Subcutaneous adipose tissue (tissue), 4 donors: ENCODE measurements around the gene BAAT. TPM values are rescaled to one million over a fixed set of nuclear protein-coding genes. Genes with fewer than 3 reads are reported as not detected.

ENCODE experiments used
- total RNA-seq, 4 donors: library from RNA; depleted of rRNA; stranded (reverse); fragments of >200 nt; gene quantifications; one replicate each; pipeline ENCODE4 v1.1.0, GENCODE V29; 2016
- TF ChIP-seq, protein P1 (sequence below): fragments of 450-650 bp; IDR thresholded peaks from one replicate; pipeline ENCODE4 v1.5.1; 2016; ENCODE audit warnings: low read depth, mild to moderate bottlenecking, control low read depth, antibody characterized with exemption, moderate library complexity

Gene BAAT
- total RNA-seq, 4 donors from 2014 or later = not detected

DNA sequence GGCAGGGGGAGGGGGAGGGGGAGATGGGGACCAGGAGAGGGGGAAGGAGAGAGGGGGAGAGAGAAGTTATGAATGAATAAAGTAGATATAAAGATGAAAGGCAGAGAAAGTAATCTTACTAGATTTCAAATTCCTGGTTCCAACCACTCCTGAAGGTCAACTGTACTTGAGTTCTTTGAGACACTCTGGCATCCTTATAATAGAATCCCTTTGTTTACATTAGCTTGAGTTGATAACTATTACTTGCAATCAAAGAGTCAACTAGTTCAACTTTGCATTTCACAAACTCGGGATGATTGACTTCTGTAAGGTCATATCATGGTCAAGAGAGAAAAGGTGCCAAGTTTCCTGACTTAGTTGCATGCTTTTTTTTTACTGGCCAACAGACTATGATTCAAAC is 42.2 kb downstream of the BAAT start:
- TF ChIP-seq, protein P1, sequence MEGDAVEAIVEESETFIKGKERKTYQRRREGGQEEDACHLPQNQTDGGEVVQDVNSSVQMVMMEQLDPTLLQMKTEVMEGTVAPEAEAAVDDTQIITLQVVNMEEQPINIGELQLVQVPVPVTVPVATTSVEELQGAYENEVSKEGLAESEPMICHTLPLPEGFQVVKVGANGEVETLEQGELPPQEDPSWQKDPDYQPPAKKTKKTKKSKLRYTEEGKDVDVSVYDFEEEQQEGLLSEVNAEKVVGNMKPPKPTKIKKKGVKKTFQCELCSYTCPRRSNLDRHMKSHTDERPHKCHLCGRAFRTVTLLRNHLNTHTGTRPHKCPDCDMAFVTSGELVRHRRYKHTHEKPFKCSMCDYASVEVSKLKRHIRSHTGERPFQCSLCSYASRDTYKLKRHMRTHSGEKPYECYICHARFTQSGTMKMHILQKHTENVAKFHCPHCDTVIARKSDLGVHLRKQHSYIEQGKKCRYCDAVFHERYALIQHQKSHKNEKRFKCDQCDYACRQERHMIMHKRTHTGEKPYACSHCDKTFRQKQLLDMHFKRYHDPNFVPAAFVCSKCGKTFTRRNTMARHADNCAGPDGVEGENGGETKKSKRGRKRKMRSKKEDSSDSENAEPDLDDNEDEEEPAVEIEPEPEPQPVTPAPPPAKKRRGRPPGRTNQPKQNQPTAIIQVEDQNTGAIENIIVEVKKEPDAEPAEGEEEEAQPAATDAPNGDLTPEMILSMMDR = no peak

DNA sequence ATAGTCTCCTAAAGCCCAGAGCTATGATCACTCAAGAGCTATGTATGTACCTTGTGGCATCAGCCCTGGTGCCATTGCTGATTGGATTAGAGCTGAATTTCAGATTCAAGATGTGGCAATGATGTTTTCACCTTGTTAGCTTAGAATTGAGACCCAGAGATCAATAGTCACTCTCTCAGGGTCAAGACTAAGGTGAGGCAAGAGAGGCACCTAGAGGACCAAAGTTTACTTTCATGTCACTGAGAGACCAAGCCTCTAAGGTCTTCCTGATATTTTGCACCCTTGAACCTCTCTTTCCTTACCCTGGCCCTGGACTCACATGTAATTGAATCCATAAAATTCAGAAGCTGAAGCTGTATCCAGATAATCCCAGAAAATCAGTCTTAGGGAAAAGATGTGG is 42.8 kb downstream of the BAAT start:
- TF ChIP-seq, protein P1 = no peak

DNA sequence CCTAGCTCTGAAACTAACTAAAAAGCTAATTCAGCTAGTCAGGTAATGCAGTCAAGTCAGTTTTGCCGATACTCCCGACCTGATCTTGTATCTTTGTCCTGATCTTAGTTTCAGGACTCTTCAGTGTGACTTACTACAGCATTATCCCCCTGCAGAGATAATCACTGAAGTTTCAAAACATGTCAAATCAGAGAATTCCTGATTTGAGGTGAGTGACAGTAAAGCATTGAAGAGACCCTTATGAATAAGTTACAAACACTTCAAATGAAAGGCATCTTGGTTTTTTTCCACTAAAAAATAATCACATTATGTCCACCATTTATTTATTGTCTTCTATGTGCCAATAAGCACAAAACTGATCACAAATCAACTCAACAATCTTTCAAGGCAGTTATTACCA is 47.6 kb downstream of the BAAT start:
- TF ChIP-seq, protein P1 = no peak

DNA sequence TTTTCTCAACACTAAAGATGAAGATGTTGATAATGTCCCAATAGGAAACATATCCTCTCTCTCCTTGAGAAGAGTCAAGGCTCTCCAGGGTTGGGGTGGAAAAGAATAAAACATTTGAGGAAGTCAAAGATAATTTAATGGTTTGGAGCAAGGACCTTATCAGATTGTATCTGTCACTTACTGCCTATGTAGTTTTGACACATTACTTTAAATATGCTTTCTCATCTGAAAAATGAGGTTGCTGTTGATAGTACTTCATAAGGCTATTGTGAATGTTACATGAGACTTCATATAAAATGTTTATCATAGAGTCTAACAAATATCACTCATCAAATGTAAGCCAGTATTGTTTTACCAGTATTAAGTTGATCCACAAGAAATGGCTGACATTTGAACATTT is 48.7 kb downstream of the BAAT start:
- TF ChIP-seq, protein P1 = no peak

DNA sequence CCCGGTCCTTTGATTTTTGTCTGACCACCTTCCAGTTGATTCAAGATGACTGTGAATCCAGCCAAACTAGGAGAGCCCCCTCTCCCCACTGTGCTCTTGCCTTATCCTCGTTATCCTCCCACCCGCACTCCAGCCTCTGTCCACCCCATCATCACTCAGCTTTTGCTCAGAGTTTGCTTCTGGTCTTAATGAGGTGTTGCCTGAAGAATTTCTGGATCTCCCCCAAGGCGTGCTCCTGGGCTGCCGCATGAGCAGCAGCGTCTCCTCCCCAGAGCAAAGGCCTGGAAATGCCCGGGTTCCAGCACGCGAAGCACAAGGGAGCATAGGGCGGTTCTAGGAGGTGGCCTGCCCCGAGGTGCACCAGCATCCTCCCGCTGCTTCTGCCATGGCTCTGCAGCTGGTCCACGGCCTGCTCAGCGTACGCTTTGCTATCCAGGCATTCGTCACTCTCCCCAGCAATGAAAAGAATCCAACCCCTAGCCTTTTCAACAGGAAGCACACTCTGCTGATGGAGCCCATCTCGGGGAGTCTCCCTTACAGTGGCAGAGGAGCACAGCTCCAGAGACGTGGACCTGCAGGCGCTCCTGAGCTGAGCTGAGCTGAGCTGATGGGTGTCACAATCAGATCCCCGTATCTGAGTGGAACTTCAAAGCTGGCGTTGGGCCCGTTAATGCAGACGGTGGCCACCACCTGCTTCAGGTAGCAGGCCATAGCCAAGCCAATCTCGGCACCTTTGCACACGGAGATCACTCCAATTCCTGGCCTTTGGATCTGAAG is 50.7 kb downstream of the BAAT start:
- TF ChIP-seq, protein P1 = no peak

DNA sequence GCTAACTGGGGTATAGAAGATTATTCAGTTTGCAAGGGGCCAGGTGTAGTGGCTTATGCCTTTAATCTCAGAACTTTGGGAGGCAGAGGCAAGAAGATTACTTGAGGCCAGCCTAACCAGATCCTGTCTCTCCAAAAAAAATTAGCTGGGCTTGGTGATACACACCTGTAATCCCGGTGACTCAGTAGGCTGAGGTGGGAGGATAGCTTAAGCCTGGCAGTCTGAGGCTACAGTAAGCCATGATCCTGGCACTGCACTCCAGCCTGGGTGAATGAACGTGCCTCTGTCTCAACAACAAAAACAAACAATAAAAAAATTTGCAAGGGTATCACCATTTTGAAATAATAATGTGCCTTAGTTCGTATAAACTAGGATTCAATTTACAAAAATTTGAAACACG is 51.3 kb downstream of the BAAT start:
- TF ChIP-seq, protein P1 = no peak

DNA sequence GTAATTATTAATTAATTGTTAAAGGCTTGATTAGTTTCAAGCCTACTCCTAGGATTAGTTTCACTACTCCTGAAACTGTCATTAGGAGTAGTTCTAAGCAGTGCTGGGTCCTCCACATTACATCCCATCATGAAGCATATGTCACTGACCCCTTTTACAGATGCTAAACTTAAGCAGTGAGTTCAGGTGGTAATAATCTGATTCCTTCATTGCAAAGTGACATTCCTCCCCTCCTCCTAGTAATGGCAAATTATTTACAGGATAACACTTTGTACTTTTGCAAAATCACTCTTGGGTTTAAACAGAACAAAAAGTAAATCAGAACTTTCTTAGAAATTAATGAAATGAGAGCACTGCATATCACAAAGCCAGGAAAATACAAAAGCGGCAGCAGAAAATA is 52.4 kb downstream of the BAAT start:
- TF ChIP-seq, protein P1 = no peak
